Measurements from ENCODE around the gene MTOR.
"Not testable (repeated sequence)": the region's sequence is repeated elsewhere in the genome, so short reads cannot be mapped to it uniquely, and the experiment has no call there.

Gene MTOR

DNA sequence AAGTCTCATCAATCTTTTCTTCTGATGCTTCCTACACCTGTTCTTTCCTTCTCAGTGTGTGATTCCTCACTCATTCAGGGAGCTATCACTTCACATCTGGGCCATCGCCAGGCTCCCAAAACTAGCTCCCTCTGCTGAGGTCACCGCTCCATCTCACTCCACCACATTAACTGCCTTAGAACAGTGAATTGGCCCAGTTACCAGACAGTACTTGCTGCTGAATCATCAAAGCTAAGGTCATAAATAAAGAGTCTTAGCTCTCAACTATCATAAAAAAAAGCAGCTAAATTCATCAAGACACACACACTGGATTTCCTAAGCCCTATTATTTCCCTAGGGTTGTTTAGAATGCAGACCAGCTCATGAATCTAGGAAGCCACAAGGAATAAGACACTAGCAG is 183.7 kb downstream of the MTOR start:
- TF ChIP-seq, protein P1, sequence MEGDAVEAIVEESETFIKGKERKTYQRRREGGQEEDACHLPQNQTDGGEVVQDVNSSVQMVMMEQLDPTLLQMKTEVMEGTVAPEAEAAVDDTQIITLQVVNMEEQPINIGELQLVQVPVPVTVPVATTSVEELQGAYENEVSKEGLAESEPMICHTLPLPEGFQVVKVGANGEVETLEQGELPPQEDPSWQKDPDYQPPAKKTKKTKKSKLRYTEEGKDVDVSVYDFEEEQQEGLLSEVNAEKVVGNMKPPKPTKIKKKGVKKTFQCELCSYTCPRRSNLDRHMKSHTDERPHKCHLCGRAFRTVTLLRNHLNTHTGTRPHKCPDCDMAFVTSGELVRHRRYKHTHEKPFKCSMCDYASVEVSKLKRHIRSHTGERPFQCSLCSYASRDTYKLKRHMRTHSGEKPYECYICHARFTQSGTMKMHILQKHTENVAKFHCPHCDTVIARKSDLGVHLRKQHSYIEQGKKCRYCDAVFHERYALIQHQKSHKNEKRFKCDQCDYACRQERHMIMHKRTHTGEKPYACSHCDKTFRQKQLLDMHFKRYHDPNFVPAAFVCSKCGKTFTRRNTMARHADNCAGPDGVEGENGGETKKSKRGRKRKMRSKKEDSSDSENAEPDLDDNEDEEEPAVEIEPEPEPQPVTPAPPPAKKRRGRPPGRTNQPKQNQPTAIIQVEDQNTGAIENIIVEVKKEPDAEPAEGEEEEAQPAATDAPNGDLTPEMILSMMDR (conservative IDR thresholded peaks at IDR 0.05; ENCODE audit: control insufficient read depth, insufficient read depth, low read depth, low read length), result no peak
- H3K4me3 ChIP-seq (ENCODE audit: control insufficient read depth, low read depth, low read length), result no peak overlapping the region
- peak; percentile 86 for DNase-seq (ENCODE audit: low read depth)

DNA sequence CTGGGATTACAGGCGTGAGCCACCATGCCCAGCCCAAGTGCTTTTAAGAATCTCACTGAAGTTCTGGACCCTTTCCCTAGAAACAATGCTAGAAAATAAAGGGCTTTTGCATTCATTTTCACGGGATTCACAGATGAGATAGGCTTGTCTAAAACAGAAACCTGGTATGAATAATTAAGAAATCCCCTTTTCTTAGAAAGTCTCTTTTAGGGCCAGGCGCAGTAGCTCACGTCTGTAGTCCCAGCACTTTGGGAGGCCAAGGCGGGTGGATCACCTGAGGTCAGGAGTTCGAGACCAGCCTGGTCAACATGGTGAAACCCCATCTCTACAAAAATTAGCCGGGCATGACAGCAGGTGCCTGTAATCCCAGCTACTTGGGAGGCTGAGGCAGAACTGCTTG is 189.0 kb downstream of the MTOR start:
- DNase-seq (ENCODE audit: low read depth); H3K4me3 ChIP-seq (ENCODE audit: control insufficient read depth, low read depth, low read length): not testable (repeated sequence)

DNA sequence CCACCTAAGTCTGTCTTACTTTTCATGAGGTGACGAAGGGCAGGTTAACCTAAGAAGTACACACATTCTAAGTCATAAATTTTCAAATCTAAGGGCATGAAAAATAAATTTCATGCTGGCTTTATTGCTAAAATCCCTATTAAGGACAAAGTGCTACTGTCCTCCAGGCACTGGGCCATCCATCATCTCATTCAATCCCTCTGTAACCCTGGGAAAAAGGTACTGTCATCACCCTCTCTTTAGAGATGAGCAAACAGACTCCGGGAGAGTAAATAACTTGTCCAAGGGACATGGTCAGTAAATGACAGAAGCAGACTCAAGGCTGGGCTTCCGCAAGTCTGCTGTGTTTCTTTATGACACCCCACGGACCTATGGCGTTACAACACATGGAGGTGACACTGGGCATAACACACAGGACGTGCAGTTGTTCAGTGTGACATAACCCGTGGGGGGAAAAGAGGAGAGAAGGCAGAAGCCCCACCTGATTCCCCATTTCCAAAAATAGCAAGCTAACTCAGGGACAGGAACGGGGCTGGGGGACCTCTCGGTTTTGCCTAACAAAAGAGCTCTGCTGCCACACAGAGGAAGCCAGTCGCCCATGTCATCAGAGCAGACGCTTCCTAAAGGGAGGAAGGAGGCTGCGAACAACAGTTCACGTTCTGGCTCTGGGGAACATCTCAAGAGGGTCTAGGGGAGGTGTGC is 190.0 kb downstream of the MTOR start:
- TF ChIP-seq, protein P1 (conservative IDR thresholded peaks at IDR 0.05; ENCODE audit: control insufficient read depth, insufficient read depth, low read depth, low read length), result no peak
- DNase-seq (ENCODE audit: low read depth), result no peak
- H3K4me3 ChIP-seq (ENCODE audit: control insufficient read depth, low read depth, low read length), result no peak overlapping the region

DNA sequence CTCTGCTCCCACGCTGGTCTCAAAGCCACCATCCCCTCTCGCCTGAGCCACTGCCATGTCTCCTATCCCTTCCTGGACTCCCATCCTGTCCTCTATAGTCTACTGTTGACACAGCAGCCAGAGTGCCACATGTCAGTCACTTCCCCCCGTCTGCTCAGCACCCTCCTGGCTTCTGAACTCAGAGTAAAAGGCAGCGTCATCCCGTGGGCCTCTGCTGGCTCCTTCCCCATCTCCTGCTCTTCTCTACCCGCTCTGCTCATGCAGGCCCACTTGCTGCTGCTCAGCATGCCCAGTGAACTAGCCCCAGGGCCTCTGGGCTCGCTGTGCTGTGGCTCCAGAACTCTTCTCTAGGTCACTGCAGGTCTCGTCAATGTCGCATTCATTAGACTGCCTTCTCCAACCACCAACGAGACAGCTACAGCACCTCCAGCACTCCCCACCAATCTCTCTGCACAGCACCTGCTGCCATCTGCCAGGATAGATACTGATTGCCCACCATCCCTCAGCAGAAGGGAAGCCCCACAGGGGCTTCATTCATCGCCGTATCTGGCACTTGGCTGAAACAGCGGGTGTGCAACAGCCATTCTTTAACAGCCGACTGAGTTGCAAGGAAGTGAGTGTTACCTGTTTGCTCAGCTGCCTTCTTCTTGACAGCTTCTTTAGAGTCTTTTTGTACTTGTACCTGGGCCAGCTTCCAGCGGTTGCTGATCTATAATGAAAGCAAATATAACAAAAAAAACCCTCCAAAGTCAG is 190.7 kb downstream of the MTOR start:
- H3K4me3 ChIP-seq (ENCODE audit: control insufficient read depth, low read depth, low read length), result no peak overlapping the region
- TF ChIP-seq, protein P1 (conservative IDR thresholded peaks at IDR 0.05; ENCODE audit: control insufficient read depth, insufficient read depth, low read depth, low read length), result no peak
- DNase-seq (ENCODE audit: low read depth), result no peak

DNA sequence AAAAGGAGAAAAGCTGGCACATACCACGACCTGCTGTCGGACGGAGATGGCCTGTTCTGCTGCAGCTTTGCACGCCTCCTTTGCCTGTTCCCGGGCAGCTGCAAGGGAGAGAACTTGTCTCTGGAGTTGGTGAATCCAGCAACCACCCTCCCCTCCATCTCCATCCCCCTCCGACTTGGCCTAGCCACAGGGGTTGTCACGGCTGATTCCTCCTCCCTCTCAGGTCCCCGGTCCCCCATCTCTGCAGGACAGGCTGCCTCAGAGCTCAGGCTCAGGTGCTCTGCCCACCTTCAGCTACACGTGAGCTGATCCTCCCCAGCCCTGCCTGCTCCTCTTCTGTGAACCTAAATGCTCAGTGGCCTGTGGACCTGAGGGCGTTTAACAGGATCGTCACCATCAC is 191.5 kb downstream of the MTOR start:
- no peak for DNase-seq (ENCODE audit: low read depth)
- TF ChIP-seq, protein P1 (conservative IDR thresholded peaks at IDR 0.05; ENCODE audit: control insufficient read depth, insufficient read depth, low read depth, low read length), result no peak
- H3K4me3 ChIP-seq (ENCODE audit: control insufficient read depth, low read depth, low read length), result no peak overlapping the region

DNA sequence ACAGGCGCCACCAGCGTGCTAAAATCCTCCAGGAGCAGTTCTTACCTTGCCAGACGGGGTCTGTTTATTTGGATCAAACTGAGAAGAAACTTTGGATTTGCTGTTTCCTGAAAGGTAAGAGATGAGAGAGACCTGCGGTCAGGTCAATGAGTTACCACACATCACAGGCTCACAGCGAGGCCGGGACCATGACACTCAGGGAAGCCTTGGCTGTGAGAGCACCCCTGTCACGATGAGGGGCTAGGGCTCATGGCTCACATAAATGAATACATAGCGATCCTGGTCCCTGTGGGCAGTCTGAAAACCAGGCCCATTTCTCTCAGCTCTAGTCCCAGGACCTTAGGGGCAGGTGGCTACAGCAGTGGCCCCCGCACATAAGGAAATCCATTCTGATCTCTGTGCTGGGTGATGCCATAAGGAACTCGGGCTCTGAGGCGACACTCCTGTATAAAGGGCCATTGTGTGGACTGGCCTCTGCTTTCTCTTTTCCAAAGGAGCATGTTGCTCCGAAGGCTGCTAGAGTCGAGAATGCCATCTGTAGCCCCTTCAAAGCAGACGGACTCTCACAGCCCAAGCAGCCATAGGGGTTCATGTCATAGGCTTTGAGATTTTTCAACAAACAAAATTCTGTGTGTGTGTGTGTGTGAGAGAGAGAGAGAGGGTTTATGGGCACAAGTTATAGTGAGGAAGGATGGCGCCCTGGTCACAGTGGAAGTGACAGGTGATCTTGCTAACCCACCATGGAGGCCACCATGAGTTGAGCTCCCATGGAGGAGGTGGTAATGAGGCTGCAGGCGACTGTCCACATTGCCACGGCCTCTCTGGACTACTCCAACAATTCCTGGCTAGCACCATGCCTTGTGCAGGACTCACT is 193.5 kb downstream of the MTOR start:
- H3K4me3 ChIP-seq (ENCODE audit: control insufficient read depth, low read depth, low read length), result no peak overlapping the region
- TF ChIP-seq, protein P1 (conservative IDR thresholded peaks at IDR 0.05; ENCODE audit: control insufficient read depth, insufficient read depth, low read depth, low read length), result no peak
- no peak for DNase-seq (ENCODE audit: low read depth)
